ENCODE results near the gene CIB4. TPM values are rescaled to one million over a fixed set of nuclear protein-coding genes. Genes with fewer than 3 reads are reported as not detected.
A peak's percentile ranks its signal among the peaks of the same experiment; 100 is the strongest.
"Not testable (repeated sequence)": the region's sequence is repeated elsewhere in the genome, so short reads cannot be mapped to it uniquely, and the experiment has no call there.

The CIB4 gene
- total RNA-seq, 5 donors from 2014 or later (not counting 1 experiment from before 2014, with no cell fraction given): not detected

DNA sequence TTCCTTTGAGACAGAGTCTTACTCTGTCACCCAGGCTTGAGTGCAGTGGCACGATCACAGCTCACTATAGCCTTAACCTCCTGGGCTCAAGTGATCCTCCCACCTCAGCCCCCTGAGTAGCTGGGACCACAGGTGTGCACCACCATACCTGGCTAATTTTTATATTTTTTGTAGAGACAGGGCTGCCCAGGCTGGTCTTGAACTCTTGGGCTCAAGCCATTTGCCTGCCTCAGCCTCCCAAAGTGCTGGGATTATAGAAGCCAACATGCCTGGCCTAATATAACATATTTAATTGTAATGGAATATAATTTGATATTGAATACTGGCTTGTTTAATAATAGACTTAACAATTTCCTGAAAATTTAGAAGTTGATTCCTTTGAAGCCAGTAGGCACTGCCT lies 74.4 kb downstream of the CIB4 start:
- peaks cover 6 to 11% (median 10%) of the 10 kb centered on the region in 3 donors for H3K4me1 Mint-ChIP-seq
- H3K27ac Mint-ChIP-seq; H3K4me3 Mint-ChIP-seq; DNase-seq; H3K4me3 ChIP-seq (ENCODE audit: control insufficient read depth in 1 of 2, extremely low read depth in 1 of 2, low read length in 1 of 2); H3K9me3 Mint-ChIP-seq; ATAC-seq (replicated peaks in 1 of 4); H3K9me3 ChIP-seq; H3K27ac ChIP-seq (ENCODE audit: low read length); POLR2A ChIA-PET; H3K36me3 ChIP-seq (ENCODE audit: control insufficient read depth in 2 of 2, extremely low read depth in 1 of 2, insufficient read depth in 1 of 2, low read length in 1 of 2); H3K36me3 Mint-ChIP-seq; CTCF ChIA-PET: not testable (repeated sequence)
- WGBS (ENCODE audit: insufficient coverage): no CpG with 5 or more reads among the region's 1 CpG
- H3K27me3 ChIP-seq (replicated peaks in 1 of 2; ENCODE audit: control insufficient read depth in 2 of 2, extremely low read depth in 1 of 2, insufficient read depth in 2 of 2, low read length in 1 of 2): peaks cover 4 to 58% of the 10 kb centered on the region in 2 experiments
- peaks cover 36 to 66% of the 10 kb centered on the region in 2 donors for H3K27me3 Mint-ChIP-seq
- peaks cover 2 to 13% of the 10 kb centered on the region in 2 experiments for H3K4me1 ChIP-seq (ENCODE audit: control insufficient read depth in 1 of 2, extremely low read depth in 1 of 2, insufficient read depth in 2 of 2, low read length in 2 of 2)

GRCh38 chr2:26566081-26566375 lies 75.1 kb downstream of the CIB4 start:
- no peak for DNase-seq
- Histone ChIP-seq H3K4me1 (ENCODE audit: control insufficient read depth in 1 of 2, extremely low read depth in 1 of 2, insufficient read depth in 2 of 2, low read length in 2 of 2) (peaks cover 2 to 15% of the 10 kb centered on the region in 2 experiments), H3K27ac (ENCODE audit: low read length) (no peak overlapping the region), H3K27me3 (replicated peaks in 1 of 2; ENCODE audit: control insufficient read depth in 2 of 2, extremely low read depth in 1 of 2, insufficient read depth in 2 of 2, low read length in 1 of 2) (peaks cover 4 to 62% of the 10 kb centered on the region in 2 experiments), H3K4me3 (ENCODE audit: control insufficient read depth in 1 of 2, extremely low read depth in 1 of 2, low read length in 1 of 2) (no peak overlapping the region), H3K9me3 (no peaks in the 10 kb centered on the region), H3K36me3 (ENCODE audit: control insufficient read depth in 2 of 2, extremely low read depth in 1 of 2, insufficient read depth in 1 of 2, low read length in 1 of 2) (no peaks in the 10 kb centered on the region)
- Mint-ChIP-seq H3K36me3 (no peaks in the 10 kb centered on the region), H3K27me3 (peaks cover 39 to 69% of the 10 kb centered on the region in 2 donors), H3K9me3 (no peaks in the 10 kb centered on the region), H3K27ac (no peak overlapping the region), H3K4me1 (peaks cover 6 to 14% (median 13%) of the 10 kb centered on the region in 3 donors), H3K4me3 (no peak overlapping the region)
- ChIA-PET POLR2A (no interaction called here), CTCF (no interaction called here)
- WGBS (ENCODE audit: insufficient coverage): 87% methylated on average over 3 of the region's 6 CpGs
- no peak for ATAC-seq (replicated peaks in 1 of 4)

DNA sequence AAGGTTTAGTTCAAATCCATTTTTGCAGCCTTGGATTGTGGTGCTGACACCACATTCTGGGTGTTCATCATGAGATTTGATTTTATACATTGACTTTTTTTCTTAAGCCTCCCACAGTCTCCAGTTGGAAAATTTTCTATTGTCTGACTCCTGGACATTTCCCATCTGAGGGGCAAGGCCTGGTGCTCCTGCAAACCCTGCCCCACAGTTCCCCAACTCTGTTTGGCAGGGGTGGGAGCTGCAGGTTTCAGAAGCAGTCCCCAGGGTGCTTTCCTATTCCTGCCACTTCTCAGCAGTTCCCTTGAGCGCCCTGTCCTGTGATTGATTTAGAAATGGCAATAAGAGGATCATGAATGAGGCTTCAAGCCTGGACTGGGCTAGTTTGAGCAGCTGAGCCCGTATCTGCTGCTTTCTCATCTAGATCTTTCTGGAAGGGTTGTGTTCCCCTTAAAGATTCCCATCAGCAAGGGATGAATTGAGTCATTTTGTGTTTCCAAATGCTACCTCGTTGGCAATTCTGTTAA lies 77.0 kb downstream of the CIB4 start:
- no peaks in the 10 kb centered on the region for H3K9me3 Mint-ChIP-seq
- no peaks in the 10 kb centered on the region for H3K36me3 Mint-ChIP-seq
- Histone ChIP-seq H3K9me3 (no peaks in the 10 kb centered on the region), H3K27ac (ENCODE audit: low read length) (no peak overlapping the region), H3K4me3 (ENCODE audit: control insufficient read depth in 1 of 2, extremely low read depth in 1 of 2, low read length in 1 of 2) (no peak overlapping the region), H3K4me1 (ENCODE audit: control insufficient read depth in 1 of 2, extremely low read depth in 1 of 2, insufficient read depth in 2 of 2, low read length in 2 of 2) (peaks cover 2 to 15% of the 10 kb centered on the region in 2 experiments), H3K36me3 (ENCODE audit: control insufficient read depth in 2 of 2, extremely low read depth in 1 of 2, insufficient read depth in 1 of 2, low read length in 1 of 2) (no peaks in the 10 kb centered on the region), H3K27me3 (replicated peaks in 1 of 2; ENCODE audit: control insufficient read depth in 2 of 2, extremely low read depth in 1 of 2, insufficient read depth in 2 of 2, low read length in 1 of 2) (peaks cover 4 to 61% of the 10 kb centered on the region in 2 experiments)
- ChIA-PET CTCF (no interaction called here), POLR2A (no interaction called here)
- no peak for ATAC-seq (replicated peaks in 1 of 4)
- WGBS (ENCODE audit: insufficient coverage): 40% methylated on average over 1 of the region's 3 CpGs
- H3K4me3 Mint-ChIP-seq: no peak overlapping the region
- H3K27me3 Mint-ChIP-seq: peaks cover 51 to 71% of the 10 kb centered on the region in 2 donors
- DNase-seq: no peak
- no peak overlapping the region for H3K27ac Mint-ChIP-seq
- H3K4me1 Mint-ChIP-seq: peaks cover 6 to 14% (median 13%) of the 10 kb centered on the region in 3 donors

- 82% methylated on average over 5 of the region's 5 CpGs for WGBS (ENCODE audit: insufficient coverage)
- Histone ChIP-seq H3K27ac (ENCODE audit: low read length) (no peak overlapping the region), H3K36me3 (ENCODE audit: control insufficient read depth in 2 of 2, extremely low read depth in 1 of 2, insufficient read depth in 1 of 2, low read length in 1 of 2) (no peaks in the 10 kb centered on the region), H3K27me3 (replicated peaks in 1 of 2; ENCODE audit: control insufficient read depth in 2 of 2, extremely low read depth in 1 of 2, insufficient read depth in 2 of 2, low read length in 1 of 2) (peaks cover 4 to 62% of the 10 kb centered on the region in 2 experiments), H3K4me1 (ENCODE audit: control insufficient read depth in 1 of 2, extremely low read depth in 1 of 2, insufficient read depth in 2 of 2, low read length in 2 of 2) (peaks cover 2 to 15% of the 10 kb centered on the region in 2 experiments), H3K4me3 (ENCODE audit: control insufficient read depth in 1 of 2, extremely low read depth in 1 of 2, low read length in 1 of 2) (no peak overlapping the region), H3K9me3 (no peaks in the 10 kb centered on the region)
- ChIA-PET POLR2A (no interaction called here), CTCF (no interaction called here)
- peaks cover 6 to 14% (median 13%) of the 10 kb centered on the region in 3 donors for H3K4me1 Mint-ChIP-seq
- no peak for ATAC-seq (replicated peaks in 1 of 4)
- H3K9me3 Mint-ChIP-seq: no peaks in the 10 kb centered on the region
- H3K27me3 Mint-ChIP-seq: peaks cover 51 to 72% of the 10 kb centered on the region in 2 donors
- no peaks in the 10 kb centered on the region for H3K36me3 Mint-ChIP-seq
- no peak overlapping the region for H3K27ac Mint-ChIP-seq
- no peak overlapping the region for H3K4me3 Mint-ChIP-seq
- DNase-seq: no peak
These were observed 77.5 kb downstream of the CIB4 start for GRCh38 chr2:26563686-26564085.

DNA sequence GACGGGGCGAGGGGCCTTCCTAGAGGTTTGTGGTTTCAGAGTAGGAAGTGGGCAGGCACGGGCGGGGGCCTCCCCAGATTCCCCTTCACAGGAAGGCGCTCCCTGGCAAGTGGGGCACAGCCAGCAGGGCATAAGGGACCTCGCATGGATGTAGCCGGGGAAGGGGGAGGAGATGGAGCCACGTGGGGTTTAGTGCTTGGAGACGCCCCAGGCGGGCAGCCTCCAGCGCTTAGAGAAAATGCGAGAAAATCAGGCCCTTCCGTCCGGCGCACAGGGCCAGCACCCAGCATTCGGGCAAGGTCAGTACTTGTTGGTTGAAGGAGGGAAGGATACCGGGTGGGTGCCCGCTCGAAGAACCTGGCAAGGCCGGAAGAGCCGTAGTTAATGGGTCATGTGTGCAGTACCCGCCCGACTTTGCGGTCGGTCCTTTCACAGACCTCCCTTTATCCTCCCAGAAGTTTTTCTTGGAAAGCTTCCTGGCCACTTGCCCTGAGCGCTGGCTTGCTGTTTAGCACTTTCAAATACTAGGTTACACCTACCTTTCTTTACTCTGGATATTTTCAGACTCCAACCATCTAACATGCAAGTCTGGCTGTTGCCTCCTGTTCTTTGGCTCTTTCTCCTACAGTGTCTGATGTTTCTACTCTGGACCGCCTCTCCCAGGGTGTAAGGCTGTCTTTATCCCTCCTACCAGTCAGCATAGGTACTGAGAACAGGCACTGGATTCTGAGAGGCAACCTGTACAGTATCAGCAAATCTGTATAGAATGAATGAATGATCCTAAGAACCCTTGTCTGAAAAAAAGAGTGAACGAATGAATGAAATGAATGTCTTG lies 78.1 kb downstream of the CIB4 start:
- Mint-ChIP-seq H3K9me3 (no peaks in the 10 kb centered on the region), H3K4me1 (peaks cover 6 to 14% (median 13%) of the 10 kb centered on the region in 3 donors), H3K27me3 (peaks cover 51 to 74% of the 10 kb centered on the region in 2 donors), H3K27ac (no peak overlapping the region), H3K36me3 (no peaks in the 10 kb centered on the region), H3K4me3 (peak overlapping the region in 1 of 3 donors; percentile 61)
- peaks cover 2 to 15% of the 10 kb centered on the region in 2 experiments for H3K4me1 ChIP-seq (ENCODE audit: control insufficient read depth in 1 of 2, extremely low read depth in 1 of 2, insufficient read depth in 2 of 2, low read length in 2 of 2)
- H3K36me3 ChIP-seq (ENCODE audit: control insufficient read depth in 2 of 2, extremely low read depth in 1 of 2, insufficient read depth in 1 of 2, low read length in 1 of 2): no peaks in the 10 kb centered on the region
- no peak overlapping the region for H3K27ac ChIP-seq (ENCODE audit: low read length)
- WGBS (ENCODE audit: insufficient coverage): 41% methylated on average over 20 of the region's 28 CpGs
- peak overlapping the region in 1 of 2 donors; percentile 64 for H3K4me3 ChIP-seq (ENCODE audit: control insufficient read depth in 1 of 2, extremely low read depth in 1 of 2, low read length in 1 of 2)
- ChIA-PET CTCF (no interaction called here), POLR2A (no interaction called here)
- peaks cover 4 to 66% of the 10 kb centered on the region in 2 experiments for H3K27me3 ChIP-seq (replicated peaks in 1 of 2; ENCODE audit: control insufficient read depth in 2 of 2, extremely low read depth in 1 of 2, insufficient read depth in 2 of 2, low read length in 1 of 2)
- ATAC-seq (replicated peaks in 1 of 4) (peak in 1 of 4 experiments; percentile 28), DNase-seq (no peak)
- H3K9me3 ChIP-seq: no peaks in the 10 kb centered on the region

DNA sequence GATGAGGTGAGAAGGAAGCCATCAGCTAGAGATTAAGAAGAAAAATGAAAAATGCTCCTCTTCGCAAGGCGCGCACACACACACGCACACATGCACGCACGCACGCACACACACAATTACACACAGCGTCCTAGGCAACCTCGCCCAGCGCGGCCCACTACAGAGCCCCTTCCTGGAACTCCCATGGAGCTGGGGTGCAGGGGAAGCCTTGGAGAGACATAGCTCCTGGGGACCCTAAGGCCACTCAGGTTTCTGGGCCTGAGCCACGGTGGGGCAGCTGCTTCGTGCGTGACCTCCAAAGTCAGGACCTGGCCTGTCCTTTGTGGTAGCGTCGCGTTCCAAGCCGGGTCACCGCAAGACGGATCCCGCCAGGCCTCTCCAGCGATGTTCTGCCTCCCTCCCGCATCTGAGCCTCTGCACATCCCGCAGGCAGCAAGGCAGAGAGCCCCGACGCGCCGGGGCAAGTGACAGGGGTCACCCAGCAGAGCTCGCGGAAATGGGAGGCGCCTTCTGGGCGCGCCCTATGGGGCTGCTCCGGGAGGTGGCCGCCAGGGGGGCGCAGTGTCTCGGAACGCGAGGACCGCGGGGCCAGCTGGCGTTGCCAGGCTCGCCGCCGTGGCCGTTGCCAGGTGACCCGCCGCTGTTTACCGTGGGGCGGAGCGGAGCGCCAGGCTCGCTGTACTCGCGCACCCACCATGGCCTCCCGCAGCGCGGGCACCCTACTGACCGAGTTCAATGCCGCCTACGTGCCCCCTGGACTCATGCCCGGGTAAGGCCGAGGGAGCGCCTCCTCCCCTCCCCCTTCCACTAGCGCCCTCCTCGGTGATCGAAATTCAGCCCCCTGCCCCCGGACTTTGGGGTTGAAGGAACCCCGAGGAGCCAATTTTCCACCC lies 79.0 kb downstream of the CIB4 start:
- H3K36me3 ChIP-seq (ENCODE audit: control insufficient read depth in 2 of 2, extremely low read depth in 1 of 2, insufficient read depth in 1 of 2, low read length in 1 of 2): no peaks in the 10 kb centered on the region
- Mint-ChIP-seq H3K9me3 (no peaks in the 10 kb centered on the region), H3K4me1 (peaks cover 6 to 14% (median 13%) of the 10 kb centered on the region in 3 donors), H3K27ac (no peak overlapping the region), H3K36me3 (no peaks in the 10 kb centered on the region), H3K27me3 (peaks cover 57 to 74% of the 10 kb centered on the region in 2 donors), H3K4me3 (peak overlapping the region in 2 of 3 donors; percentile 31 to 61)
- no peak overlapping the region for H3K27ac ChIP-seq (ENCODE audit: low read length)
- DNase-seq (peak in 14 of 35 experiments; percentile 5 to 31 (median 14)), ATAC-seq (replicated peaks in 1 of 4) (peak; percentile 76 to 84 (median 80))
- WGBS (ENCODE audit: insufficient coverage): 12% methylated on average over 61 of the region's 69 CpGs
- peaks cover 2 to 15% of the 10 kb centered on the region in 2 experiments for H3K4me1 ChIP-seq (ENCODE audit: control insufficient read depth in 1 of 2, extremely low read depth in 1 of 2, insufficient read depth in 2 of 2, low read length in 2 of 2)
- peak overlapping the region in 1 of 2 donors; percentile 64 for H3K4me3 ChIP-seq (ENCODE audit: control insufficient read depth in 1 of 2, extremely low read depth in 1 of 2, low read length in 1 of 2)
- peaks cover 4 to 72% of the 10 kb centered on the region in 2 experiments for H3K27me3 ChIP-seq (replicated peaks in 1 of 2; ENCODE audit: control insufficient read depth in 2 of 2, extremely low read depth in 1 of 2, insufficient read depth in 2 of 2, low read length in 1 of 2)
- H3K9me3 ChIP-seq: no peaks in the 10 kb centered on the region
- ChIA-PET CTCF (no interaction called here), POLR2A (no interaction called here)

Data from T-cell (primary cell).